Testis (tissue), 2 donors: ENCODE results near the gene TMEM144.

Experiments
- CTCF ChIP-seq, 3 experiments: fragments of 450-650 bp in 2 of 3; fragments of 200-600 bp in 1 of 3; sonication (generic) in 1 of 3; IDR thresholded peaks; one replicate each; pipeline ENCODE4 v1.5.1; 2016 to 2019; ENCODE audit warnings: antibody characterized with exemption in 3 of 3, mild to moderate bottlenecking in 2 of 3, moderate library complexity in 1 of 3
- POLR2A ChIP-seq: fragments of 450-650 bp; IDR thresholded peaks from one replicate; pipeline ENCODE4 v1.6.1; 2017; ENCODE audit warnings: antibody characterized with exemption, mild to moderate bottlenecking, moderate library complexity

- TF ChIP-seq CTCF (IDR thresholded peaks at IDR 0.05) = no peak
- no peak for TF ChIP-seq POLR2A
These were observed 15.0 kb upstream of the TMEM144 start for GRCh38 chr4:158195297-158195696.
